ENCODE measurements around the gene FLNB.

Gene FLNB

GRCh38 chr3:58009749-58010535 is 1.7 kb downstream of the FLNB start:
- DNase-seq, result no peak

- no peak for DNase-seq
These were observed 2.3 kb downstream of the FLNB start for GRCh38 chr3:58010562-58010961.

GRCh38 chr3:58011580-58011979 is 3.4 kb downstream of the FLNB start:
- DNase-seq, result no peak

GRCh38 chr3:58012302-58012701 is 4.1 kb downstream of the FLNB start:
- DNase-seq, result no peak

GRCh38 chr3:58013099-58013498 is 4.9 kb downstream of the FLNB start:
- DNase-seq, result no peak

- no peak for DNase-seq
These were observed 5.9 kb downstream of the FLNB start for GRCh38 chr3:58013973-58014649.

- DNase-seq, result no peak
These were observed 7.3 kb downstream of the FLNB start for GRCh38 chr3:58015520-58015915.

- DNase-seq, result no peak
These were observed 8.5 kb downstream of the FLNB start for GRCh38 chr3:58016710-58017109.

- DNase-seq, result no peak
These were observed 10.9 kb downstream of the FLNB start for GRCh38 chr3:58018892-58019742.

GRCh38 chr3:58020783-58021071 is 12.5 kb downstream of the FLNB start:
- DNase-seq, result no peak

GRCh38 chr3:58021072-58021959 is 13.1 kb downstream of the FLNB start:
- no peak for DNase-seq

GRCh38 chr3:58021962-58022361 is 13.7 kb downstream of the FLNB start:
- DNase-seq, result no peak

GRCh38 chr3:58022490-58022889 is 14.3 kb downstream of the FLNB start:
- DNase-seq, result no peak

GRCh38 chr3:58023531-58023930 is 15.3 kb downstream of the FLNB start:
- DNase-seq, result no peak

GRCh38 chr3:58025406-58025805 is 17.2 kb downstream of the FLNB start:
- no peak for DNase-seq

- DNase-seq, result no peak
These were observed 17.8 kb downstream of the FLNB start for GRCh38 chr3:58025837-58026569.

GRCh38 chr3:58026598-58026997 is 18.4 kb downstream of the FLNB start:
- no peak for DNase-seq

GRCh38 chr3:58027704-58028317 is 19.6 kb downstream of the FLNB start:
- DNase-seq, result no peak

GRCh38 chr3:58028902-58029301 is 20.7 kb downstream of the FLNB start:
- no peak for DNase-seq

- no peak for DNase-seq
These were observed 21.8 kb downstream of the FLNB start for GRCh38 chr3:58029842-58030584.

- no peak for DNase-seq
These were observed 24.0 kb downstream of the FLNB start for GRCh38 chr3:58032186-58032585.

Measured in stimulated activated naive CD4-positive, alpha-beta T cell treated with Interleukin-2 at 50 U/mL for 16 hours (primary cell).